Activated CD8-positive, alpha-beta memory T cell treated with anti-CD3 and anti-CD28 coated beads for 24 hours (primary cell): ENCODE measurements around the gene CEP112.
"Not testable (repeated sequence)": the region's sequence is repeated elsewhere in the genome, so short reads cannot be mapped to it uniquely, and the experiment has no call there.

ENCODE experiments used
- DNase-seq: peaks from one replicate; pipeline ENCODE4 v3.0.0-alpha.2; 2020

CEP112 gene

DNA sequence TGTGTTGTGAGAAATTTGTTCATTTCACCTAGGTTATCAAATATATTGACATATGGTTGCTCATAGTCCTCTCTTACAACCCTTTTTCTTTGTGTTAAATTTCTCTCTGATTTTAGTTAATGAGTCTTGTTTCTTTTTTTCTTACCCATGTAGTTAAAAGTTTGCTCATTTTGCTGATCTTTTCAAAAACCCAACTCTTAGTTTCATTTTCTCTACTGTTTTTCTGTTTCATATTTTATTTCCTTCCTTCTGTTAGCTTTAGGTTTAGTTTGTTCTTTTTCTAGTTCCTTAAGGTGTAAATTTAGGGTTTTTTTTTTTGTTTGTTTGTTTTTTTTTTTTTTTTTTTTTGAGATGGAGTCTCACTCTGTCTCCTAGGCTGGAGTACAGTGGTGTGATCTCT is 42.4 kb downstream of the CEP112 start:
- DNase-seq: no peak

DNA sequence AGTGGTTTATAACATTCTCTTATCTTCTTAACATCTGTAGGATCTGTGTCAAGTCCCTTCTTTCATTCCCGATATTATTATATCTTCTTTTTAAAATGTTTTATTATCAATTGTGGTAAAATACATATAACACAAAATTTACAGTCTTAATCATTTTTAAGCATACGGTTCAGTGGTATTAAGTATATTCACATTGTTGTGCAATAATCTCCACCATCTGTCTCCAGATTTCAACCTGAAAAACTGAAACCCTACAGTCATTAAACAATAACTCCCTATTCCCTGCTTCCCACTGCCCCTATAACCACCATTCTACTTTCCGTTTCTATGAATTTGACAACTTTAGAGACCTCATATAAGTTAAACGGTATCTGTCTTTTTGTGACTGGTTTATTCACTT is 45.5 kb downstream of the CEP112 start:
- DNase-seq: no peak

DNA sequence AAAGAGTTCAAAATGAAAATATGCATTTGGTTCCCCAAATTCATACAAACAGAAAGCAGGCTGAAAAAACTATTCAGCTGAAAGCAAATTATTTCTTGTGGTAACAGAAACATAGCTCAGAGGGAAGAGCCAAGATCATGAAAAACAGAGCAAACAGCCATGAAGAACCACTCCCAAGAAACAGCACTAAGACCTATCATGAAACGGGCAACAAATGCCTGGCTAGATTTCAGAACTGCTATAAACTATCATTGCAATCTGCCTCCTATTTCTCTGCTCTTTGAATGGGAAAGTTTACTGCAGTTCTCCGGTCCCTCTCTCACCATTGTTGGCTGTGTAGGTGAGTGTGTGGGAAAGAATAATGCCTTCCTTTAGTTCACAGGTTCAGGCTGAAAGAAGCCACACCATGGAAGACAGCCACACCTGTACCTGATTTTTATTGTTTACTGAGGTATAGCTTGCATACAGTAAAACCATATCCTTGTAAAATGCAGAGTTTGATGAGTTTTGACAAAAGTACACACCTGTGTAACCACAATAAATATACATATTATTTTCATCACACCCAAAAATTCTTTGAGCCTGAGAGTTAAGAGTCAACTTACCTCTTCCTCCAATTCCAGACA is 48.2 kb downstream of the CEP112 start:
- no peak for DNase-seq

DNA sequence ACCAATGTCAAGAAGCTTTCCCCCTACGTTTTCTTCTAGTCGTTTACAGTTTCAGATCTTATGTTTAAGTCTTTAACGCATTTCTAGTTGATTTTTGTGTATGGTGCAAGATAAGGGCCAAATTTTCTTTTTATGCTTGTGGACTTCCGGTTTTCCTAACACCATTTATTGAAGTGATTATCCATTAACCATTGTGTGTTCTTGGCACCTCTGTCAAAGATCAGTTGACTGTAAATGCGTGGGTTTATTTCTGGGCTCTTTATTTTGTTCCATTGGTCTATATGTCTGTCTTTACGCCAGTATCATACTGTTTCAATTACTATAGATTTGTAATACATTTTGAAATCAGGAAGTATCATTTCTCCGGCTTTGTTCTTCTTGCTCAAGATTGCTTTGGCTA is 49.5 kb downstream of the CEP112 start:
- no peak for DNase-seq

DNA sequence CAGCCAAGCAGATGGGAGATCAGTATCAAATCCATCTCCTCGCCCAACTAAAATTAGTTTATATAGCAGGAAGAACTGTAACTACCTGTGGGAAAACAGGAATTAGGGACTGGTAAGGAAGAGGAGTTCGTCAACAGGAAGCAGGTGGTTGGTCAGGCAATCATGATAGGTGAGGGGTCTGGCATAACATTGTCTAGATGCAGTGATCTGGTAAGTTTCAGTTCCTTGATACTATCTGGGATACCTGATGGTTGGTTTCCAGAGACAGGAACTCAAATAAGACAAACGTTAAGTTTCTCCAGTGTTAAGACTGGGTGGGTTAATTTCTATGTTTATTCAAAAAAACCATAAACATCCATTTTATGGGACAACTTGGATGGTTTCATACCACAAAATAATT is 53.8 kb downstream of the CEP112 start:
- no peak for DNase-seq

DNA sequence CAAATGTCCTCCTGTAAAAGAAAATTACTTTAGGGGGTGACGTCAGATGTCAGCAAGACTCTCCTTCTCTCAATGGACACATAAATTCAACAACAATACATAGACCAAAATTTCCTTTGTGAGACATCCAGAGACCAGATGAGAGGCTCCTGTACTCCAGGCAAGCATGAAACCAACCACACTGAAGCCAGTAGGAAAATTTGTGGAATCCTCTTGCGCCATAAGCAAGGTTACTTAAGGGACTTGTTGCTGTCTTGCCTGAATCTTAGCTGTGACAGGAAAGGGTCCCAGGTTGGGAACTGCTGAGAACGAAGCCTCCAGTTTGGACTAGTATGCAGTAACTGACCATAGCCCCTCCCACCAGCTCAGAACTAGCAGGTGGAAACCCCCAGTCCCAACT is 56.0 kb downstream of the CEP112 start:
- no peak for DNase-seq

DNA sequence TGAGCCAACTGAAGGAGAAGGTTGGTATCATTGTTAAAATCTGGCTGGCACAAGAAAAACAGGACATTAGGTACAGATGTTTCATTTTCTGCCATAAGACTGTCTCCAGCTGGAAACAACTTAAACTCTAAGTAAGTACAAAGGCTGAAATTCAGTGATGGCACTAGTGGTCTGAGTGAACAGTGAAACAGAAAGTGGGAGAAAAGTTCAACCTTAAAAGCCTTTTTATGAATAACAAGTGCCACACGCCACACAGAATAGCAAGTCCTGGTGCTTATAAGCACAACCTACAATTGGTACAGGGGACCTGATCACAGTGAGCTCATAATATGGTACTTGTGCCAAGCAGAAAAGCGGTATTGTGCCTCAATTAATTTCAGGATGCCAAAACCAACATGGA is 56.7 kb downstream of the CEP112 start:
- no peak for DNase-seq

DNA sequence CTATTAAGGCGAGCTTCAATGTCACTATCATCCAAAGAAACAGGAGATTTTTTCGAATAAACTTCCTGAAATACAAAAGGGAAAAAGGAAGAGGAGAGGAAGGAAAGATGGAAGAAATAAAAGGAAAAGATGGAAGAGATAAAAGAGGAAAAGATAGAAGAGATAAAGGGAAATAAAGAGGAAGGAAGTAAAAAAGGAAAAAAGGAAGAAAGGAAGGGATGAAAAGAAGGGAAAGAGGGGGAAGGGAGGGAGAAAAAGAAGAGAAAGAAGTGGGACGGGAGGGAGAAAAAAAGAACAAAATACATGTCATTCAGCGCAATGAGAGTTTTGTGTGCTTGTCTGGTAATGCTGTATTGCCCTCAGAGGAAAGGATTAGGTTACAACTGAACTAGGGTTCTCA is 62.2 kb downstream of the CEP112 start:
- no peak for DNase-seq

DNA sequence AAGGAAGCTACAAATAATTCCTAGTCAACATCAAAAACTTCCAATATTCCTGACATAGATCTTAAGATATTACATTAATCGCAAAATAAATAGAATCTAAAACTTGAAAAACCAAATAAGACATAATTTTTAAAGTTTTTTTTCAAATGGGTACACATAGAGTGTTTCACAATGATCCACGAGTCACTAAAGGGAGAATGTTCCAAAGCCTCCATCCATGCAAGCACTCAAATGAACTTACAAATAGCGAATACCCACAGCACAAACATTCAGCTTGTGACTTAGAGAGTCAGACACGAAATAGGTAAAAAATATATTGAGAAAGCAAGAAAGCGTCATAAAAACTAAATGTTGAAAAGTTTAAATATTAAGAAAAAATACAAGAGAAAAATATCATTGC is 65.7 kb downstream of the CEP112 start:
- DNase-seq: no peak

DNA sequence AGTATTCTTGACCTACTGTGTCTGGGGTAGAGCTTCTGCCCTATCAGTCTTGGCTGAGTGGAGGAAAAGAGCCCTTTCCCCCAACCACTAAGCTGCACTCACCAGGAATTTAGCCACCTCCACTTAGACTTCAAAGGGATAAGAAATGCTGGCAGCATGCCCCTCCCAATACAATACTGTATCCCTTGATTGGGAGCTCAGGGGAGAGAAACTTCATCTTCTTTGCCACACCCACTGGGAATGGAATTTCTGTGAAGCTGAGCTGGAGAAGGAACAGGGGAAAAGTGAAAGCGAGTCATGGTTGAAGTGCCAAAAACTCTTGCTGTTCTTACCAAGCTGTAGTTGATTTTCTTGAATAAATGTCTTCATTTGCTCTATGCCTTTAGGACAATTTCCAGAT is 68.8 kb downstream of the CEP112 start:
- no peak for DNase-seq

DNA sequence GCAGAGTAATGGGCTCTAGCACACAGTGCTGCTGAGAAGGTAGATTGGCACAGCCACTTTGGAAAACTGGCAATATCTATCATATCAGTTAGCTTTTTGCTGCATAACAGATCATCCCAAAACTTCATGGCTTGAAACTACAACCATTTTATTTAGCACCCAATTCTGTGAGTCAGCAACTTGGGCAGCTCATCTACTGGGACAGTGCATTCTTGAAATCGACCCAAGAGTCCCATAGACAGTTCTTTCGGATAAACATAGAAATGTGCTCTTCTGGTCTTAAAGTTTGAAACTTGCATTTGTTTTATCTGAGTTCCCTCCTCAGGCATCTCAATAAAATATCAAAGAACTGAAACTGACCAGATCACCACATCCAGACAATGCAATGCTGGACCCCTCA is 76.7 kb downstream of the CEP112 start:
- DNase-seq: no peak

DNA sequence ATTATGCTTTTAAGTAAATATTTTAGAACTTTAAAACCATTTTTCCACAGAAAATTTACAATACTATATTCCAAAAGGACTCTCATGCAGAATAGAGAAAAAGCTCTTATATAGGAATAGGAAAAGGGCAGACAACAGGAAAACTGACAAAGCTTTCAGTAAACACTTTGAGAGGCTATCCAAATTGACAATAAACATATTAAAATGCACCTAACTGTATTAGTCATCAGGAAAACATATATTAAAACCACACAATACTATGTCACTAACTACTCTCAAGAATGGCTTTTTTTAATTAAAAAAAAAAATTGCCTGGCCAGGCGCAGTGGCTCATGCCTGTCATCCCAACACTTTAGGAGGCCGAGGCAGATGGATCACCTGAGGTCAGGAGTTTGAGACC is 77.3 kb downstream of the CEP112 start:
- no peak for DNase-seq

DNA sequence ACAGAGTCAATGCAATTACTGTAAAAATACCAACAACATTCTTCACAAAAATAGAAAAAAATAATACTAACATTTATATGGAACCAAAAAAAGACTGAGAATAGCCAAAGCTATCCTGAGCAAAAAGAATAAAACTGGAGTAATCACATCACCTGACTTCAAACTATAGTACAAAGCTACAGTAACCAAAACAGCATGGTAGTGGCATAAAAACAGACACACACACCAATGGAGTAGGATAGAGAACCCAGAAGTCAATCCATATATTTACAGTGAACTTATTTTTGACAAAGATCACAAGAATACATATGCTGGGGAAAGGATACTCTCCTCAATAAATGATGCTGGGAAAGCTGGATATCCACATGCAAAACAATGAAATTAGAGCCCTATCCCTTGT is 84.2 kb downstream of the CEP112 start:
- DNase-seq: no peak

DNA sequence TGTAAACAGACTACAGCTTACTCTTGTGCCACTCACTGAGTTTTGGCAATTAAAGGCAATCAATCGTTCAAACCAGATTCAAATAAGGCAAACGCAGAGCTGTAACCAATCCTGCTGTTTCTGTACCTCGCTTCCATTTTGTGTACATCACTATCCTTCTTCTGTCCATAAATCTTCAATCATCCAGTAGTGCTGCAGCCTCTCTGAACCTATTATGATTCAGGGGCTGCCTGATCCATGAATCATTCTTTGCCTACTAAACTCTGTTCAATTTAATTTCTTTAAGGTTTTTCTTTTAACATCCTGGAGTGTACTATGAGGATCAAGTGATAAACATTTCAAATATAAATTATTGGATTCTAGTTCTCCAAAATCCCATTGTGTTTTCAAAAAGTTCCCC is 93.9 kb downstream of the CEP112 start:
- no peak for DNase-seq

DNA sequence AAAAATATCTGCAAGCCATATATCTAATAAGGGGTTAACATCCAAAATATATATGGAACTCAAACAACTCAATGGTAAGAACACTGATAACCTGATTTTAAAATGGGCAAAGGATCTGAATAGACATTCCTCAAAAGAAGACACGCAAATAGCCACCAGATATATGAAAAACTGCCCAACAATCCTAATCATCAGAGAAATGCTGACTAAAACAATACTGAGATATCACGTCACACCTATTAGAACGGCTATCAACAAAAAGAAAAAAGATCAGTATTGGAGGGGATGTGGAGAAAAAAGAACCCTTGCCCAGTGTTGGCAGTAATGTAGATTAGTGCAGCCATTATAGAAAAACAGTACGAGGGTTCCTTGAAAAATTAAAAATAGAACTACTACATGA is 97.2 kb downstream of the CEP112 start:
- no peak for DNase-seq

DNA sequence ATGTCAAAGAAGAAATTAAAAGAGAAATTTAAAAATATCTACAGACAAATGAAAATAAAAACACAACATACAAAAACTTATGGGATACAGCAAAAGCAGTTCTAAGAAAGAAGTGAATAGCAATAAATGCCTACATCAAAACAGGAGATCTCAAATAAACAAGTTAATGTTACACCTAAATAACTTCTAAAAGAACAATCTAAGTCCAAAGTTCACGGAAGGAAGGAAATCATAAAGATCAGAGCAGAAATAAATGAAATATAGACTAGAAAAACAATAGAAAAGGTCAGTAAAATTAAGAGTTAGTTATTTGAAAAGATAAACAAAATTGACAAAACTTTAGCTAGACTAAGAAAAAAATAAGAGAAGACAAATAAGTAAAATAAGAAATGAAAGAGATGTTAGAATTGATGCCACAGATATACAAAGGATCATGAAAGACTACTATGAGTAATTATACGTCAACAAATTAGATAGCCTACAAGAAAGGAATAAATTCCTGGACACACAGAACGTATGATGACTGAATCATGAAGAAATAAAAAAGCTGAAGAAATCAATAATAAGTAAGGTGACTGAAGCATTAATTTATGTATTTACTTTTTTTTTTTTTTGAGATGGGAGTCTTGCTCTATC is 100.4 kb downstream of the CEP112 start:
- DNase-seq: no peak

DNA sequence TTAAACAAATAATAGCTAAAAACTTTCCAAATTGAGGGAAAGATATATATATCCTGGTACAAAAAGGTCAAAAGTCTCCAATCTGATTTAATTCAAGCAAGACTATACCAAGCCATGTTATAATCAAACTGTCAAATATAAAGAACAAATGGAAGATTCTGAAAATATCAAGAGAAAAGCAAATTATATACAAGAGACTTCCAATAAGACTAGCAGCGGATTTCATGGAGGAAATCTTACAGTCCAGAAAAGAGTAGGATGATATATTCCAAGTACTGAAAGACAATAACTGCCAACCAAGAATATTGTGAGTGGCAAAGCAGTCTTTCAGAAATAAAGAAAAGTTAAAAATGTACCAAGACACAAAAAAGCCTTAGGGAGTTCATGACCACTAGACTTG is 102.2 kb downstream of the CEP112 start:
- DNase-seq: no peak

DNA sequence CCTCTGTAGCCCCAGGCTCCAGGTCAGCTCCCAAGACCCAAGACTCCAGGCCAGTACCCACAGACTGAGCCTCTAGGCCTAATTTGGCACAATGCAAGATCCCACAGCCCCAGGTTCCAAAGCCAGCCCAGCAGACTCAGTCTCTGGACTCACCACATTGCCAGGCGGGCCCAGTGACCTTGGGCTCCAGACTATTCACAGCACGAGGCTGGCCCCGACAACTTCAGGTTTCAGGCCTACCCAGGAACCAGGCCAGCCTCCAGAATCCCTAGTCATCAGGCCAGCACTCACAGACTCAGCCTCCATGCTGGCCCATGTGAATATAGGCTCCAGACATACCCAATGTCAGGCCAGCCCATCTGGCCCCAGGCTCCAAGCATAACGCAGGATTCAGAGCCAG is 103.8 kb downstream of the CEP112 start:
- DNase-seq: no peak

DNA sequence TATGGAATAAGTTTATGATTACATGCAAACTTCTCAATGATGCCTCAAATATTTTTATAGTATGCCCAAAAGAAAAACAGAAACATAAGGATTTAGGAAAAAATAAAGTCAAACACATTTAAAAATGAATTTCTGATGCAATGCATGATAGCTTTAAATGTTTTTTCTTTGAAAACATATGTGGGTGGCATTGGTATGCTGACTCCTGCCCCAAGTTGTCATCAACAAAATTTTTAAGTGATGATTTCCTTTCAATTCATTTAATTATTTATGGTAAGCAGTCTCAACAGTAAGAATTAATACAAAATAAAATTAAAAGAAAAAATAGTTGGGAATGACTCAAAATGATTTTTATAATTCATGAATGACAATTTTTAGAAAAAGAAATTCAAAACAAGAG is 104.9 kb downstream of the CEP112 start:
- DNase-seq: no peak

DNA sequence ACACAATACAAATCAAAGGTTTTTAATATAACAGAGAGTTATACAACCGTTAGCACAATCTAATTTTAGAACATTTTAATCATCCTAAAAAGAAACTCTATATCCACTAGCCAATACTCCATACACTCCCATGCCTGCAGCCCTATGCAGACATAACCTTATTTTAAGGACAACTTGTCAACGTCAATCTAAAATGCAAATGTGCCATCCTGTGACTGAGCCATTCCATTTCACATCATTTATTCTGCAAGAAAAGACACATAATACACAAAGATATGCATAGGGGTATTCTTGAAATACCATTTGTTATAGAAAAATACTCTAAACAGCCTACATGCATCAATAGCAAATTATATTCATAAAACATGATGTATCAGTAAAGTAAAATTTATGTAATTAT is 106.7 kb downstream of the CEP112 start:
- no peak for DNase-seq

DNA sequence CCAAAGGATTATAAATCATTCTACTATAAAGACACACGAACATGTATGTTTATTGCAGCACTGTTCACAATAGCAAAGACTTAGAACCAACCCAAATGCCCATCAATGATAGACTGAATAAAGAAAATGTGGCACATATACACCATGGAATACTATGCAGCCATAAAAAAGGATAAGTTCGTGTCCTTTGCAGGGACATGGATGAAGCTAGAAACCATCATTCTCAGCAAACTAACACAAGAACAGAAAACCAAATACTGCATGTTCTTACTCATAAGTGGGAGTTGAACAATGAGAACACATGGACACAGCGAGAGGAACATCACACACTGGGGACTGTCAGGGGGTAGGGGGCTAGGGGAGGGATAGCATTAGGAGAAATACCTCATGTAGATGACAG is 111.3 kb downstream of the CEP112 start:
- not testable (repeated sequence) for DNase-seq

DNA sequence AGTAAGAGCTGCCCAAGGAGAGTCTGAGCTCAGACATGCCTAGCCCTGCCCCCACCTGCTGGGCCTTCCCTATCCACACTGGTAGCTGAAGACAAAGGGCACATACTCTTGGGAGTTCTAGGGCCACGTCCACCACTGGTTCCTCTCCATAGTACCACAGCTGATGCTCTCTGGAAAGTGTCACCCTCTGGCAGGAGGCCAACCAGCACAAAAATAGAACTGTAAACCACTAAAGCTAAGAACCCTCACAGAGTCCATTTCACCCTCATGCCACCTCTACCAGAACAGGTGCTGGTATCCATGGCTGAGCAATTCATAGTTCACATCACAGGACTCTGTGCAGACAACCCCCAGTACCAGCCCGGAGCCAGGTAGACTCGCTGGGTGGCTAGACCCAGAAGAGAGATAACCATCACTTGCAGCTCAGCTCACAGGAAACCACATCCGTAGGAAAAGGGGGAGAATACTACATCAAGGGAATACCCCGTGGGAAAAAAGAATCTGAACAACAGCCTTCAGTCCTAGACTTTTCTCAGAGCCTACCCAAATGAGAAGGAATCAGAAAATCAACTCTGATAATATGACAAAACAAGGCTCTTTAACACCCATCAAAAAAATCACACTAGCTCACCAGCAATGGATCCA is 115.3 kb downstream of the CEP112 start:
- DNase-seq: no peak

DNA sequence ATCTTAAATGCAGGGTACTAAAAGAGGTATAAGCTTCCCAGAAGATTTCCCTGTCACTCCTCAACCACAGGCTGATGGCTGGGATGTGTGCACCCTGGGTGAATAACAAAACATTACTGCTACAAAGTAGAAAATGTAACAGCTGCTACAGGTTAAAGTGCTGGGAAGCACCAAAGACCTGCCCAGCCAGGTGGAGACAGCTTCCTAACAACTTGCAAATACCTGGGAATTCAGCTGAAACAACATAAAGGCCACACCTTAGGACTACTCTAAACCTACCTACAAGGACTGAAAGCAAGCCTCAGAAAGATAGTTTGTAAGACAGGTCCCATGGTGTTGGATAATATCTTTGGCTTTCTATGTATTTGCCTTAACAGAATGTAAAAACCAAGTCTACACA is 118.5 kb downstream of the CEP112 start:
- no peak for DNase-seq

DNA sequence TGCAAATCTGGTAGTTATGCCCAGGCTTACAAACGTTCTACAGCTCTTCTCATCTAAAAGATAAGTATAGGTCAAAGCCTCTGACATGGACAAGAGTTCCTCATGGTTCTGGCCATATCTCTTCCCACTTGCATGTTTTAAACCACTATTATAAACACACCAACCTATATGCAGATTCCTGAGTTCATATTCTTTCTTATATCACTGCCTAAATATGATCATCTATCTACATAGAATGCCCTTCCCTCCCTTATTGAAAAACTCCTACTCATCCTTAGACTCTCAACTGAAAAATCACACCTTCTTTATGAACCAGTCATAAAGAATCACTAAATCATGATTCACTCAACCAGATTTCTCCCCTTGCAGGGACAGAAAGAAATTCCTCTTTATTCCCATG is 128.2 kb downstream of the CEP112 start:
- no peak for DNase-seq

DNA sequence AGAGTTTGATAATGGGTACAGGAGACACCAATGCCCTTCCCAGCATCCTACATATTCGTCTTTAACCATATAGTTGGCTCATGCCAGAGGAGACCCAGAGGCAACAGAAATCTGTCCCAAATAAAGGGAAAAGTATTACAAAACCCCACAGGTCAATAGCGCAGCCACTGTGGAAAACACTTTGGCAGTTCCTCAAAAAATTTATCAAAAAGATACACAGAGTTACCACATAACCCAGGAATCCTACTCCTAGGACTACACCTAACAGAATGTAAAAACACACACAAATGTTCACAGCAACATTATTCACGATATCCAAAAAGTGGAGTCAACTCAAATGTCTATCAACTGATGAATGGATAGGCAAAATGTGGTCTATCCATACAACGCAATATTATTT is 135.8 kb downstream of the CEP112 start:
- DNase-seq: no peak
